NCI-H1436 treated with DMSO at 0.1 percent for 48 hours (cell line): Measurements from ENCODE around the gene PPM1K.

Experiments
- DNase-seq: peaks from one replicate; lab custom pipeline; 2025; lab: John Stamatoyannopoulos, UW

The PPM1K gene

GRCh38 chr4:88217169-88217568 is 67.2 kb downstream of the PPM1K start:
- DNase-seq = no peak

- no peak for DNase-seq
Observed at GRCh38 chr4:88216395-88216794, 68.0 kb downstream of the PPM1K start.

GRCh38 chr4:88215351-88215750 is 69.0 kb downstream of the PPM1K start:
- no peak for DNase-seq

- DNase-seq = no peak
Observed at GRCh38 chr4:88212253-88212561, 72.2 kb downstream of the PPM1K start.

GRCh38 chr4:88211473-88212252 is 72.7 kb downstream of the PPM1K start:
- DNase-seq = no peak

GRCh38 chr4:88208156-88208555 is 76.2 kb downstream of the PPM1K start:
- DNase-seq = no peak
